Epithelial cell of esophagus (primary cell): ENCODE results near the gene ERC2.

ENCODE experiments used
- DNase-seq: peaks from one replicate; pipeline ENCODE4 v3.0.0; 2010; ENCODE audit warnings: low read depth
- H3K4me3 ChIP-seq: 2 replicates; pipeline ENCODE4 v1.5.1; 2011; ENCODE audit warnings: mild to moderate bottlenecking, low read length, control low read depth
- TF ChIP-seq, protein P1 (sequence below): IDR thresholded peaks from 2 replicates; pipeline ENCODE4 v1.5.1; 2011; ENCODE audit warnings: low read depth, mild to moderate bottlenecking, low read length, control low read depth, inconsistent platforms; ENCODE audit not compliant: insufficient read depth; ENCODE audit errors: missing control alignments

ERC2 gene

DNA sequence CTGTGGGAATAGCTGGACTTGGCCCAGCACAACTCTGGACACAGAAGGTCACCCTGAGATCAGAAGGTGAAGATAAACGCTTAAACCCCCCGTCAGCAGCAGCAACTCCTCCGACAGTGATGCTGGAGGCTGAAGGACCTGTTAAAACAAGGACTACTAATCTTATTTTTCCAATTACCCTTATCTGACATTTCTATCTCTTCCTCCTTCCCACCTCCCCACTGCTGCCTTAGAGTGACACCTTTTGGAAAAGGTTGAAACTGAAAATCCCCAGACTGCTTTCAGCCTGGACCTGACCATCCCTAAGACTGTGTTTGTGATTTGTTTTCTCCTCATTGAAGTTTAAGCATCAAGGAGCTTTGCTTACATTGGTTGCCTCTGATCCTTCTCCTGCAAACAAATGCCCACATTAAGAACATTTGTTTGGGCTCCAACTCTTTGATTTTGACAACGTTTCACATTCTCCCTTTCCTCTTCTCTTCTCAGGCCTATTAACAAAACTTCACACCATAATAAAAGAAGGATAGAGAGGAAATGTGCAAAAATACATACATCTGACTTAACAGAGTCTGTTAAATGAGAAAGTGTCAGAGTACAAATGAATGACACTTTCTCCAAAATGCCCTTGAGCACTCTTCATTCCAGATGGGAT lies 570.6 kb downstream of the ERC2 start:
- TF ChIP-seq, protein P1, sequence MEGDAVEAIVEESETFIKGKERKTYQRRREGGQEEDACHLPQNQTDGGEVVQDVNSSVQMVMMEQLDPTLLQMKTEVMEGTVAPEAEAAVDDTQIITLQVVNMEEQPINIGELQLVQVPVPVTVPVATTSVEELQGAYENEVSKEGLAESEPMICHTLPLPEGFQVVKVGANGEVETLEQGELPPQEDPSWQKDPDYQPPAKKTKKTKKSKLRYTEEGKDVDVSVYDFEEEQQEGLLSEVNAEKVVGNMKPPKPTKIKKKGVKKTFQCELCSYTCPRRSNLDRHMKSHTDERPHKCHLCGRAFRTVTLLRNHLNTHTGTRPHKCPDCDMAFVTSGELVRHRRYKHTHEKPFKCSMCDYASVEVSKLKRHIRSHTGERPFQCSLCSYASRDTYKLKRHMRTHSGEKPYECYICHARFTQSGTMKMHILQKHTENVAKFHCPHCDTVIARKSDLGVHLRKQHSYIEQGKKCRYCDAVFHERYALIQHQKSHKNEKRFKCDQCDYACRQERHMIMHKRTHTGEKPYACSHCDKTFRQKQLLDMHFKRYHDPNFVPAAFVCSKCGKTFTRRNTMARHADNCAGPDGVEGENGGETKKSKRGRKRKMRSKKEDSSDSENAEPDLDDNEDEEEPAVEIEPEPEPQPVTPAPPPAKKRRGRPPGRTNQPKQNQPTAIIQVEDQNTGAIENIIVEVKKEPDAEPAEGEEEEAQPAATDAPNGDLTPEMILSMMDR, result peak; percentile 73
- H3K4me3 ChIP-seq, result no peak overlapping the region

DNA sequence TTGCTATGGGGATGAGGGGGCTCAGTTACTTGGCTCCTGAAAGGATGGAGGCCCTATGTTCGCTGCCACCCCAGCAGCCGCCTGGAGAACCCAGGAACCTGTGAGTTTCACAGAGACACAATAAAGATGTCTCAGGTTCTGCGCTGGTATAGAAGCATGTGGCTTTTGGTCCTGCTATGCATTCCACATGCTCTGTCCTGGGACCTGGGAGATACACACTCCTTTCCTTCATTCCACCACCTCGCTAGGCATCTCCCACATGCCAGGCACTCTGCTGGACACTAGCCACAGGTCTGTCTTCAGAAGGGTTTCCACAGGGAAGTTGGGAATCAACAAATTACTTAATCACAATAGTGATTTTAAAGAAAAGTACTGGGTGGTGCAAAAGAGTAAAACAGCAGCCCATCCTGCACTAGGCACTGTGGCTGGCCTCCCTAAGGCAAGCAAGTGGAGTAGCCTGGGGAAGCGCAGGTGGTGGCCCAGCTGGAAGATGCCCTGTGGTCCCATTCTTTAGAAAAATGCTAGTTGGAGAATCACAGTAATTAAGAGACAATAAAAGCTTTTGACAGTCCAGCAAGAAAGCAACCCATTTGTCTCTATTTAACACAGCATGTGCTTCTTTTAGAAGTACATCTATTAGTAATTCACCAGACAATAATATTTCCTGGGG lies 572.2 kb downstream of the ERC2 start:
- TF ChIP-seq, protein P1, result no peak
- no peak overlapping the region for H3K4me3 ChIP-seq
- no peak for DNase-seq

More for the DNA sequence above, 570.6 kb downstream of the ERC2 start:
- DNase-seq, result peak; percentile 37

- H3K4me3 ChIP-seq, result no peak overlapping the region
- peak; percentile 50 for DNase-seq
- TF ChIP-seq, protein P1, result no peak
Measured at GRCh38 chr3:55894605-55895004, 573.7 kb downstream of the ERC2 start.

- no peak overlapping the region for H3K4me3 ChIP-seq
- TF ChIP-seq, protein P1, result no peak
- DNase-seq, result no peak
Measured at GRCh38 chr3:55893045-55893664, 575.1 kb downstream of the ERC2 start.

DNA sequence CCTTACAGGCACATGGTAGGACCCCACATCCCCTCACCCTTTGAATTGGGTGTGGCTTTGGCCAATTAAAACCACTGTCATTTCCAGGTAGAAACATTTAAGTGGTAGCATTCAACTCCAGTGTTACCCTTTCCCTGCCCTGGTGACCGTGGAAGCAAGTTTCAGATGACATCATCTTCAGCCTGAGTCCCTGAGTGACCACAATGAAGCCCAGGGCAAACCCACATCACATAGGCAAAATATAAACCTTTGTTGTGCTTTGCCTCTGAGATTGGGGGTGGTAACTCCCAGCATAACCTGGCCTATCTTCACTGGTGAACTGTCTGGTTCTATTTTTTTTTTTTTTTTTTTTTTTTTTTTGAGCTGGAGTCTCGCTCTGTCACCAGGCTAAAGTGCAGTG lies 577.2 kb downstream of the ERC2 start:
- H3K4me3 ChIP-seq, result no peak overlapping the region
- DNase-seq, result no peak
- TF ChIP-seq, protein P1, result no peak

DNA sequence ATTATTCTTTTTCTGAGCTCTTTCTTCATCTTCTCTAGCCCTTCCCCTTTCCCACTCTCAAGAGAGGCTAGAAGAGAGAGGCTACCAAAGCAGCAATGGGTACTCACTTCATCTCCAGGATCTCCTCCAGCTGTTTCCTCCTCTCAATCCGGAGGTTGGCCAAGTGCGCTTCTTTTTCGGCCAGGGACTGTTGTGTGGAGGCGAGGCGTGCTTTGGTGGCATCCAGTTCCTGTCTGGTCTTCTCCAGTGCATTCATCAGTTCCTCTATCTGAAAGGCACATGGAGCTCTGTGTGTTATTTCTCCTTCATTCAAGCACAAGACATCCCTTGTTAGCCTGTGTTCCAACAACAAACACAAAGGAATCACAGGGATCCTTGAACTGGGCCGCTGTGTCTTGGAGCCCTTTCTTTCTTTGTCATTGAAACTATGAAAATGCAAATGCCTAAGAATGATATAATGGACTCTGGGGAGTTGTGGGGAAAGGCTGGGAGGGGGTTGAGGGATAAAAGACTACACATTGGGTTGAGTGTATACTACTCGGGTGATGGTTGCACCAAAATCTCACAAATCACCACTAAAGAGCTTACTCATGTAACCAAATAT lies 579.9 kb downstream of the ERC2 start:
- no peak overlapping the region for H3K4me3 ChIP-seq
- no peak for DNase-seq
- TF ChIP-seq, protein P1, result no peak
